HG03469 (cell line): Measurements from ENCODE around the gene ERGIC3.

Experiments
- ATAC-seq: cut with Tn5 transposase; IDR thresholded peaks from one replicate; pipeline ENCODE4 v1.9.1; 2021; ENCODE audit warnings: mild to moderate bottlenecking, moderate library complexity, moderate number of reproducible peaks; ENCODE audit not compliant: unreplicated experiment

The ERGIC3 gene

GRCh38 chr20:35595901-35596300 is 54.0 kb downstream of the ERGIC3 start:
- ATAC-seq = no peak

GRCh38 chr20:35597186-35597585 is 55.3 kb downstream of the ERGIC3 start:
- ATAC-seq = no peak

GRCh38 chr20:35598476-35598875 is 56.6 kb downstream of the ERGIC3 start:
- no peak for ATAC-seq

GRCh38 chr20:35598899-35599775 is 57.3 kb downstream of the ERGIC3 start:
- ATAC-seq = no peak

- ATAC-seq = no peak
Observed at GRCh38 chr20:35599776-35600120, 57.9 kb downstream of the ERGIC3 start.

GRCh38 chr20:35600176-35600992 is 58.5 kb downstream of the ERGIC3 start:
- no peak for ATAC-seq

GRCh38 chr20:35600993-35601973 is 59.4 kb downstream of the ERGIC3 start:
- ATAC-seq = no peak

- ATAC-seq = no peak
Observed at GRCh38 chr20:35601990-35602389, 60.1 kb downstream of the ERGIC3 start.

GRCh38 chr20:35602851-35603495 is 61.1 kb downstream of the ERGIC3 start:
- no peak for ATAC-seq

GRCh38 chr20:35603695-35604448 is 62.0 kb downstream of the ERGIC3 start:
- ATAC-seq = no peak

GRCh38 chr20:35604449-35604747 is 62.5 kb downstream of the ERGIC3 start:
- ATAC-seq = no peak

- ATAC-seq = no peak
Observed at GRCh38 chr20:35606127-35606526, 64.2 kb downstream of the ERGIC3 start.
